HepG2 (cell line): ENCODE measurements around the gene CMTM8. TPM values are rescaled to one million over a fixed set of nuclear protein-coding genes. Genes with fewer than 3 reads are reported as not detected.

Experiments
- ATAC-seq: fragments of 200-7000 bp; cut with Tn5 transposase; 3 replicates; pipeline ENCODE4 v1.9.1; 2020; ENCODE audit warnings: mild to moderate bottlenecking, moderate library complexity
- BruUV-seq: library from RNA; stranded (reverse); fragments of 400-500 nt; replicated peaks from 2 replicates; lab custom pipeline; 2021; lab: Mats Ljungman, UMichigan
- CTCF ChIA-PET: fragments of 300-600 bp; formaldehyde crosslinking; extraction: SDS; loops from one replicate; lab custom pipeline; 2021; ENCODE audit warnings: low total read pairs, inconsistent platforms, low intra/inter-chr PET ratio; lab: Yijun Ruan, JAX
- POLR2A ChIA-PET: fragments of 350-600 bp; sonication (Branson Sonifier 250); formaldehyde crosslinking; loops from one replicate; lab custom pipeline; 2020; ENCODE audit warnings: antibody characterized with exemption, inconsistent platforms; lab: Yijun Ruan, JAX
- DNase-seq: peaks from one replicate; pipeline ENCODE4 v3.0.0-alpha.2; 2015; ENCODE audit warnings: low spot score
- FAIRE-seq: peaks from 3 replicates; lab custom pipeline; 2011; peaks lifted over from hg19 to GRCh38; lab: Jason Lieb, UNC
- H2AFZ ChIP-seq: one replicate; pipeline ENCODE4 v1.6.1; 2011; ENCODE audit warnings: low read length, inconsistent platforms
- H3K27ac ChIP-seq: fragments of 300-600 bp; 3 replicates; pipeline ENCODE4 v1.8.0; 2011; ENCODE audit warnings: mixed run types, mild to moderate bottlenecking, mixed read lengths, low read length, inconsistent platforms; ENCODE audit not compliant: insufficient read depth; ENCODE audit errors: extremely low read length
- H3K27me3 ChIP-seq, 2 experiments: fragments of 200-600 bp in 1 of 2; 2 replicates in 1 of 2; 3 replicates in 1 of 2; pipeline versions ENCODE4 v1.6.0 to v1.8.0; 2011; ENCODE audit warnings: low read length in 2 of 2, mild to moderate bottlenecking in 2 of 2, moderate library complexity in 2 of 2, inconsistent platforms in 1 of 2; ENCODE audit not compliant: insufficient read depth in 2 of 2, control insufficient read depth in 1 of 2
- H3K36me3 ChIP-seq, 2 experiments: fragments of 200-600 bp in 1 of 2; replicated peaks in 1 of 2; 2 replicates in 1 of 2; 3 replicates in 1 of 2; pipeline versions ENCODE4 v1.5.1 to v1.8.0; 2011; ENCODE audit warnings: low read length in 2 of 2, inconsistent platforms in 1 of 2; ENCODE audit not compliant: insufficient read depth in 2 of 2, control insufficient read depth in 1 of 2
- H3K4me1 ChIP-seq: 2 replicates; pipeline ENCODE4 v1.5.1; 2012; ENCODE audit warnings: low read length, inconsistent platforms; ENCODE audit not compliant: insufficient read depth
- H3K4me2 ChIP-seq: 2 replicates; pipeline ENCODE4 v1.6.0; 2011; ENCODE audit warnings: low read depth, low read length, inconsistent platforms
- H3K4me3 ChIP-seq, 3 experiments: fragments of 200-600 bp in 1 of 3; sonication (generic), shearing (Covaris generic) in 1 of 3; replicated peaks in 1 of 3; 2 replicates each; pipeline ENCODE4 v1.5.1; 2011 to 2016; ENCODE audit warnings: low read length in 3 of 3, inconsistent platforms in 2 of 3, low read depth in 2 of 3, mild to moderate bottlenecking in 2 of 3, control low read depth in 1 of 3, mixed read lengths in 1 of 3; ENCODE audit not compliant: insufficient read depth in 1 of 3
- H3K79me2 ChIP-seq: one replicate; pipeline ENCODE4 v1.6.1; 2011; ENCODE audit warnings: low read length, inconsistent platforms; ENCODE audit not compliant: insufficient read depth
- H3K9ac ChIP-seq: 2 replicates; pipeline ENCODE4 v1.6.0; 2011; ENCODE audit warnings: mild to moderate bottlenecking, low read depth, low read length, inconsistent platforms; ENCODE audit not compliant: insufficient read depth
- H3K9me3 ChIP-seq: 2 replicates; pipeline ENCODE4 v1.5.1; 2012; ENCODE audit warnings: mild to moderate bottlenecking, low read length
- H4K20me1 ChIP-seq: 2 replicates; pipeline ENCODE4 v1.6.0; 2011; ENCODE audit warnings: inconsistent platforms, mild to moderate bottlenecking, low read length, moderate library complexity; ENCODE audit not compliant: insufficient read depth
- HIC2 ChIP-seq: sonication (generic); formaldehyde crosslinking; IDR thresholded peaks from 2 replicates; pipeline ENCODE4 v1.9.0; 2022; ENCODE audit warnings: low read depth, missing genetic modification reagents
- HNF4A ChIP-seq: sonication (generic); formaldehyde crosslinking; IDR thresholded peaks from 2 replicates; pipeline ENCODE4 v1.4.0; 2020; ENCODE audit warnings: missing genetic modification reagents
- HNRNPL ChIP-seq: fragments of 200-400 bp; formaldehyde crosslinking; IDR thresholded peaks from 2 replicates; pipeline ENCODE4 v1.6.1; 2017; ENCODE audit warnings: mild to moderate bottlenecking, low read depth, low read length
- SOX13 ChIP-seq, 3 experiments: fragments of 450-650 bp in 1 of 3; sonication (generic) in 1 of 3; formaldehyde crosslinking in 1 of 3; IDR thresholded peaks in 2 of 3; conservative IDR thresholded peaks in 1 of 3; 2 replicates each; pipeline versions ENCODE4 v1.5.0 to v1.6.1; 2016 to 2020; ENCODE audit warnings: antibody characterized with exemption in 1 of 3, mild to moderate bottlenecking in 1 of 3, missing compliant biosample characterization in 1 of 3, missing genetic modification reagents in 1 of 3, moderate library complexity in 1 of 3
- ZNF124 ChIP-seq: sonication (generic); formaldehyde crosslinking; IDR thresholded peaks from 2 replicates; pipeline ENCODE4 v1.4.0; 2020; ENCODE audit warnings: missing genetic modification reagents
- WGBS: methylation state at CpG from one replicate; pipeline ENCODE4 v1.1.6; 2017; ENCODE audit warnings: low lambda C conversion rate; 5-methylcytosine and 5-hydroxymethylcytosine counted together
- in situ Hi-C: cut with HindIII; loops from 2 replicates; pipeline ENCODE4 v1.10.0; 2017; ENCODE audit warnings: low pct_unique_long_range_greater_than_20kb; ENCODE audit not compliant: extremely low pct_ligation_motif_present
- intact Hi-C: fragments of 100-400 bp; cut with micrococcal nuclease; formaldehyde crosslinking; loops from one replicate; pipeline ENCODE4 v1.10.0; 2022; ENCODE audit not compliant: unreplicated experiment
- polyA plus RNA-seq, 8 experiments: library from polyadenylated mRNA; depleted of rRNA in 3 of 8; stranded (reverse) in 7 of 8; unstranded in 1 of 8; fragments of >200 nt; fragmentation: Illumina TruSeq in 4 of 8; extraction: Trizol in 4 of 8; gene quantifications; 2 replicates each; pipeline versions ENCODE4 v1.2.1 to v1.2.3, GENCODE V29; 2011 to 2016; ENCODE audit warnings: low read depth in 4 of 8, missing spikeins in 1 of 8, mixed read lengths in 1 of 8; ENCODE audit not compliant: insufficient read depth in 1 of 8
- total RNA-seq, 5 experiments: library from RNA; depleted of rRNA; stranded (reverse); fragments of >200 nt; fragmentation: Illumina TruSeq; extraction: Trizol; gene quantifications; 2 replicates each; pipeline ENCODE4 v1.2.3, GENCODE V29; 2016; ENCODE audit warnings: low read depth in 1 of 5

Gene CMTM8
- total and polyA plus RNA-seq, 2 of the 13 experiments (the other 11 are each of a cell fraction or from before 2014, with no cell fraction given): 8.9 to 15.8 TPM

DNA sequence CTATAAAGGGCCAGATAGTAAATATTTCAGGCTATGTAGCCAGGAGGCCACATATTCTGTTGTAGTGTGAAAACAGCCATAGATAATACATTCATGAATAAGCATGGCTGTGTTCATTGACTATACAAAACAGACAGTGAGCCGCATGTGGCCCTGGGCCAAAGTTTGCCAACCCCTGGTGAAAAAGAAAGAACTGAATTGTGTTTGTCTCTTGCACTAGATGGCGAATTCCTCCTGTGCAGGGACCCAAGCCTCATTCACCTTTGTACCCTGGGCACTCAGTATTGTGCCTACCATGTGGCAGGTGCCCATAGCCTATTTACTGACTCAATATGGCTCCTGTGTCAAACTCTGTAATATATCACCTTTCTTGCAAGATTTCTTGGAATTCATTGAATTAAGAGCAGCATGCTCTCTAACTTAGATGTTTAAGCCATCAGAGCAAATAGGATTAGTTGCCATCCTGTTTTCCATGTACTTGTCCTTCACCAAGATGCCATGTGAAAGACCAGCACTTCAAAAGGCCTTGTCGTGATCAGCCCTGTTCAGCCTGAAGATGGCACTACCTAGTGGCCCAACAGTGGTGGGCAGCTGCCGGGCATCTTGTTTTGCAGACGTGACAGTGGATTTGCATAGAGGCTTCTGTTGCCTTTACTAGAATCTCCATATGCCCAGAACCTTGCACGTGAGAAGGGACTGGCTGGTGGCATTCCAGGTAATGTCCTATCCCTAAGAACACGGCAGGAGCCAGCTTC is 102.3 kb downstream of the CMTM8 start:
- no TSS peak for BruUV-seq
- peaks cover 2% of the 10 kb centered on the region for H3K79me2 ChIP-seq
- no peak overlapping the region for H2AFZ ChIP-seq
- ChIA-PET POLR2A (no interaction called here), CTCF (interaction anchor here (2.8 to 3.7 kb wide), 2 partner anchors 44 to 164 kb away, joined by 26 to 52 read pairs; no protein-coding TSS in a partner anchor)
- ATAC-seq (peak; percentile 54), FAIRE-seq (peak; percentile 40), DNase-seq (peak; percentile 61)
- TF ChIP-seq SOX13 (IDR thresholded peaks at IDR 0.05) (no peak), SOX13 (CRISPR knock-in tag; conservative IDR thresholded peaks at IDR 0.05 in 1 of 2, IDR thresholded peaks at IDR 0.05 in 1 of 2) (0 out of 4 replicates have a peak, but pooled peaks of 1 of the 2 experiments have one; percentile 10), HNRNPL (peak; percentile 80), HNF4A (CRISPR knock-in tag) (peak; percentile 33; the same call in 1 of the 2 replicates), HIC2 (peak; percentile 89), ZNF124 (CRISPR knock-in tag) (no peak)
- H3K9me3 ChIP-seq: no peaks in the 10 kb centered on the region
- H3K36me3 ChIP-seq: no peaks in the 10 kb centered on the region
- intact Hi-C loops (loop anchor here (1.0 to 2.0 kb wide), 3 partner anchors 44 to 163 kb away; no protein-coding TSS in a partner anchor), in situ Hi-C loops (no loop called here)
- no peak overlapping the region for H3K4me3 ChIP-seq
- peaks cover 28% of the 10 kb centered on the region for H3K4me1 ChIP-seq
- H4K20me1 ChIP-seq: no peaks in the 10 kb centered on the region
- no peaks in the 10 kb centered on the region for H3K27me3 ChIP-seq
- H3K4me2 ChIP-seq: no peak overlapping the region
- no peak overlapping the region for H3K27ac ChIP-seq
- no peak overlapping the region for H3K9ac ChIP-seq
- WGBS: 92% methylated on average over 5 of the region's 7 CpGs
